A549 treated with AZD9567 at 1 μM for 4 hours (cell line): Measurements from ENCODE around the gene MAB21L4. TPM values are rescaled to one million over a fixed set of nuclear protein-coding genes. Genes with fewer than 3 reads are reported as not detected.

ENCODE experiments used
- total RNA-seq: library from RNA; stranded (reverse); fragments of 200-300 nt; extraction: Qiagen RNA extraction; gene quantifications from 5 replicates; pipeline ENCODE4 v1.2.3, GENCODE V29; 2022; ENCODE audit not compliant: insufficient read depth

The MAB21L4 gene
- 0.06 to 0.14 TPM (median 0.12 TPM) in 4 of 5 replicates, not detected in the other for total RNA-seq

GRCh38 chr2:240895656-240896388, at the start of gene MAB21L4:
Gene MAB21L4 (minus strand): TSS chr2:240896156. CDS start chr2:240895997, 159 bp downstream.

DNA sequence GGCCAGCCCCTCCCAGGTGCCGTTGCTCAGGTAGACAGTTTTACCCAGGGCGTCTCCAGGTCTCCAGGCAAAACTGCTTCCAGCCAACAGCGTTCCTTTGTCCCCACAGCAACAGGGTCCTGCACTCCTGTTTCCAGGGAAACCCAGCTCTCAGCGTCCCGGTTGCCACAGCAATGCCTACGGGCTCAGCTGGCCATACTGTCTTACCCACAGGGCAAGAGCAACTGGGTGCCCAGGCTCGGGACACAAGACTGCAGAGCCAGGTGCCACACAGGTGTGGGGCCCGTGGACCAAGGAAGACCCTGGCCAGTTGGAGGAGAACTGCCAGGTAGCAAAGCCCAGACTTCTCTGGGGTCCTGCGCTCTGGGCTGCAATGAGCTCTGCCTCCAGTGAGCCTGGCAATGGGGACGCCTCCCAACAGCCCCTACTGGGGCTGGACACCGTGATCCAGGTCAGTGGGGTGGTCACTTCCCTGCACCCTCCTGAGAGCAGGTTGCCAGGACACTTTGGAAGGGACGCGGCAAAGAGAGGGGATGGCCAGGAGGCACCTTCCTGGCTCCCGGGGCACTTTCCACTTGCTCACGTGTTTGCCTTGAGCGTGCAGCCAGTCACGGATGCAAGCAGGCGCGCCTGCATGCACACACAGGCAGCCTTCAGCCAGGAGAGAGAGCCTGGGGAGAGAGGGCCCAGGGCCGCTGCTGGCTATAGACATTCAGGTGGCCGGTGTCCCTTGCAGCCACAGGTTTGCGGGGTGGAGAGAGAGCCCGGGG, 10.4 kb upstream of the MAB21L4 start, which contains the start of gene CROCC2:
Gene CROCC2, plus strand, starts transcription at position 196 of the 770 bp plus-strand sequence. Its CDS starts 178 bp downstream, at position 374.

DNA sequence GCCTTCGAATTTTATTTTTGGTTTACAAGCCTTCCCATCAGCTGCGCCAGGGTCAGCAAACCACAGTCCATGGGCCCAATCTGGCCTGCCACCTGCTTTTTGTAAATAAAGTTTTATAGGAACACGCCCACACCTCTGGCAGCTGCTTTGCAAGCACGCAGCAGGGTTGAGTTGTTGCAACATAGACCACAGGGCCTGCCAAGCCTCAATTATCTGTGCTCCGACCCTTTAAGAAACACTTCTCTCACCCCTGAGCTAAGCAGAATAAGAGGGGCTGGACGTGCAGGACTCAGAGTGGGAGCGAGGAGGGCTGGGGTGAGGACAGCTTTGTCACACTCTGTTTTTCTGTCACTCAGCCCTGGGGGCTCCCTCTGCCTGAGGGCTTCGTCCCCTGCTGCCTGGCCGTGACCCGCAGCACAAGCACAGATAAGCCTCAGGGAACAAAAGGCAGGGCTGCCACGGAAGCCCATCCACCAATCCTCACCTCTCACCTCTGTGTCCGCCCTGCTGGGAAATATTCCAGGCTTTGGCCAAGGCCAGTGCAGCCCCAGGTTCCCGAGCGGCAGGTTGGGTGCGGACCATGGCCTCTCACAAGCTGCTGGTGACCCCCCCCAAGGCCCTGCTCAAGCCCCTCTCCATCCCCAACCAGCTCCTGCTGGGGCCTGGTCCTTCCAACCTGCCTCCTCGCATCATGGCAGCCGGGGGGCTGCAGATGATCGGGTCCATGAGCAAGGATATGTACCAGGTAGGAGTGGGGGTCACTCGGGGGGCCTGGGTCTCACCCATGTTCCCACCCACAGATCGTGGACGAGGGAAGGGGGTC, 27.5 kb downstream of the MAB21L4 start, which contains the start of gene AGXT:
Gene AGXT, plus strand, starts transcription at position 539 of the 823 bp plus-strand sequence. Its CDS starts 42 bp downstream, at position 581.

Other genes with a start within 250 kb of the MAB21L4 start
- not detected in 5 replicates for gene AQP12B, start 213.3 kb downstream of the MAB21L4 start, total RNA-seq
- not detected in 5 replicates for gene AQP12A, start 204.3 kb downstream of the MAB21L4 start, total RNA-seq
- 0.70 to 5.0 TPM (median 0.92 TPM) in 5 replicates for gene KIF1A, start 75.9 kb downstream of the MAB21L4 start, total RNA-seq
- not detected in 5 replicates for gene AGXT, start 27.3 kb downstream of the MAB21L4 start, total RNA-seq
- not detected in 5 replicates for gene CROCC2, start 10.2 kb upstream of the MAB21L4 start, total RNA-seq
- 0.69 to 0.92 TPM (median 0.85 TPM) in 5 replicates for gene SNED1, start 102.5 kb upstream of the MAB21L4 start, total RNA-seq
- gene MTERF4, start 206.1 kb upstream of the MAB21L4 start, total RNA-seq = 19.1 to 26.0 TPM (median 23.8 TPM) in 5 replicates